NCI-H2196 (cell line): ENCODE measurements around the gene DCDC2C.

Source experiments
- DNase-seq: peaks from one replicate; lab custom pipeline; 2025; ENCODE audit not compliant: unreplicated experiment; lab: John Stamatoyannopoulos, UW

Gene DCDC2C

DNA sequence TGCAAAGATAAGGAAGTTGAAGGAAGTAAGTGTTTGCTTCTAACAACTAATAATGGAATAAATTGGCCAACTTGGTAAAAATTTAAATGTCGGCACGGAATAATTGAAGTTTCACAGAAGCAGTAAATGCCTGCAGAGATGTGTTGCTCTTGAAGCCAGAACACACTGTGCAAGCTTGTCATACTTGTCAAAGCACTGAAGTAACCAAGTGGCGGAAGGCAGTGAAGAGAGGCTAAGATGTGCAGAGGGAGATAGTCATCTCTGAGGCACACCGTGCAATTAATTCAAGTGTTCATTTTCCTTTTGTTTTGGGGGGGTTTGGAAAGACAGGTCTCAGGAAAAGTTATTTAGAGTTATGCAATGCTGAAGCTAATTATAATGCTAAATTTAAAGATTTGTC is 5.2 kb downstream of the DCDC2C start:
- DNase-seq = no peak

DNA sequence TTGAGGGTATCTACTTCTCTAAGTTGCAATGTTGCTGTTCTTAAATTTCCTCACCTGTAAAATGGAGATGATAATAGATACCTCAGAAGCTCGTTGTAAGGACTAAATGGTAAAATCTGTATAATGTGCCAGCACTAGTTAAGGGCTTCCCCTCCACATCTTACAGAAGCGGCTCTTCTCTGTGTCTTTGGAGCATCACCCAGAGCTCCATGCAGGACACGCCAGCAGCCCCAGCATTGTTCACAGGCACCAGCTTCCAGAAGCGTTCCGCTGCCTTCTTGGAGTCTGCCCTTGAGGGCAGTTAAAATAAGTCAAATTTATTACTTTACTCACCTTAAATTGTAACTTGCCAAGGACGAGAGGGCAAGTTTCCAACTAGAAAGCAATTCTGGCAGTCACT is 5.8 kb downstream of the DCDC2C start:
- no peak for DNase-seq

DNA sequence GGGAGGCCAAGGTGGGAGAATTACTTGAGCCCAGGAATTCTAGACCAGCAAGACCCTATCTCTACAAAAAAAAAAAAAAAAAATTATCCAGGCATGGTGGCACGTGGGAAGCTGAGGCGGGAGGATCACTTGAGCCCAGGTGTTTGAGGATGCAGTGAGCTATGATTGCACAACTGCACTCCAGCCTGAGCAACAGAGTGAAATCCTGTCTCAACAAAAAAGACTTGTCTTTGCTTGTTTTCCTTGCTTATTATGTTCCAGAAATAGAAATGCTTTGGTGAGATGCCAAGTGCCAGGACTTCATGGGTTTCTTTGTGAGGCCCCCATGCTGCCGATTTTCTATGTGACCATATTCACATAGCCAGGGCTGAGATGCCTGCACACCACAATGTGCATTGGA is 9.0 kb downstream of the DCDC2C start:
- no peak for DNase-seq

DNA sequence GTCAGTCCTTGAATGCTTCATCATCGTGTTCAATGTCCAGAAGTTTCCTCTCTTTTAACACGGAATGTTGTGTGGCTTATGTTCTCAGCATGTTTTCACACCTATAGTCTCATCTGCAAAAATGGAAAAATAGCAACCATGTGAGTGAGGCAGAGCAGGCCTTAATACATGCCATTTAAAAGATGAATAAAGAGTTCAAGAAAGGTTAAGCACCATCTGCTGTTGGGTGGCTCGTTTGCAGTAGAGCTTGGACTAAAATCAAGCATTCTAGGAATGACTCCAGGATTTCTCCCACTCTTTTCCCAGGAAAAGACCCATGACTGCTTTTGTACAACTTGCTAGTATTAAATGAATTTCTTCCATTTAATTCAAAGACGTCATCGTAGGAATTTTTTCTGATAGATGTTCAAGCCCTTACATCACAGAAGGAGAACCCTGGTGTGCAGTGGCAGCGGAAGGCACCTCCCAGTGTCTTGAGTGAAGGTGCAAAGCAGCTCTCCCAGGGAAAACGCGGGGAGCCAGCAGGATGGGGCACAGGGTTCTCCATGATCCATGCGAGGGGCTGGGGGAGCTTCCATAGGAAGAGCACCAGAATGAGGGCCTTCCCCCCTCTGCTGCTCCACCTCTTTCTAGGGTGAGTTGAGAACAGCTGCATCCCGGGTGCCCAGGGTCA is 9.6 kb downstream of the DCDC2C start:
- no peak for DNase-seq

DNA sequence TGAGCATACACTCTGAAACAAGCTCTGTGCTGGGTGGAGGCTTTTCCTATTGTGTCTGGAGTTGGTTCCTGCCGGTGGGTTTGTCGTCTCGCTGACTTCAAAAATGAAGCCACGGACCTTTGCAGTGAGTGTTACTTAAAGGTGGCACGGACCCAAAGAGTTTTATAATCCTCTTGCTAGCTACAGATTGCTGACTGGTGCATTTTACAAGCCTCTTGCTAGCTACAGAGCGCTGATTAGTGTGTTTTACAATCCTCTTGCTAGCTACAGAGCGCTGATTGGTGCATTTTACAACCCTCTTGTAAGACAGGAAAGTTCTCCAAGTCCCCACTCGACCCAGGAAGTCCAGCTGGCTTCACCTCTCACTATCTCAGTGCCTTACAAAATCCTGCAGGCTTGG is 15.3 kb downstream of the DCDC2C start:
- DNase-seq = no peak

DNA sequence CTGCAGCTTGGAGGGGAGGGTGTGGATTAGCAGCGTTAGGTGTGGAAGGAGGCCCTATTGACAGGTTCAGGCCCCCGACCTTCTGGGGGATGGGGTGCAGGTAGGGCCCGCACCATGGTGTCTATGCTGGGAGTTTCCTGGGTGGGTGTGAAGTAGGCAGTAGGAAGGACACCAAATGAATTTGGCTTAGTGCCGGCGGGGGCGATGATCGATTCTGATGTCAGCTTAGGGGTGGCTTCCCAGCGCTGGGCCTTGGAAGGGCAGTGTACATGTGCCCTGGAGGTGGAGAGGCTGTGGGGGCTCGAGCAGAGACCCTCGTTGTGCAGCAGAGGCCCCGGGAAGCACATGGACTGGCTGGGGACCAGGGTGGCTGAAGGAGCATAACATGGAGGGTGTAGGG is 21.6 kb downstream of the DCDC2C start:
- DNase-seq = no peak

DNA sequence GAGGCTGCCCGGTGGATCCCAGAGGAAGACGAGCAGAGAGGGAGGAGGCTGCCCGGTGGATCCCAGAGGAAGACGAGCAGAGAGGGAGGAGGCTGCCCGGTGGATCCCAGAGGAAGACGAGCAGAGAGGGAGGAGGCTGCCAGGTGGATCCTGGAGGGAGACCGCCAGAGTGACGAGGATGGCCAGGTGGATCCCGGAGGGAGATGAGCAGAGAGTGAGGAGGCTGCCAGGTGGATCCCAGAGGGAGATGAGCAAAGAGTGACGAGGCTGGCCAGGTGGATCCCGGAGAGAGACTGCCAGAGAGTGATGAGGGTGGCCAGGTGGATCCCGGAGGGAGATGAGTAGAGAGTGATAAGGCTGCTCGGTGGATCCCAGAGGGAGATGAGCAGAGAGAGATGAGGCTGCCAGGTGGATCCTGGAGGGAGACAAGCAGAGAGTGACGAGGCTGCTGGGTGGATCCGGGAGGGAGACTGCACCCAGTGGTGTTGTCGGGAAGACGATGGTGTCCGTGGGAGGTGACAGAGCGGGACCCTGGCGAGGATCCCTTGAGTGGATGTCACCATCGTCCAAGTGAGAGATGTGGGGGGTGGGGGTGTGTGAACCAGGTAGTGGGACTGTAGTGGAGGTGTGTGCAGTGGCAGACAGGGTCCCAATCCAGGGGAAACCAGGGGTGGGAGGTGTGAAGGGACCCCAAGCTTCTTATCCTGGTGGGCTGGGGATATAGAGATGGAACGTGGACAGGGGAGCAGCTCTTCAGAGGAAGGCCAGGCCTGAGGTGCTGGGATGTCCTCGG is 22.3 kb downstream of the DCDC2C start:
- DNase-seq = no peak

DNA sequence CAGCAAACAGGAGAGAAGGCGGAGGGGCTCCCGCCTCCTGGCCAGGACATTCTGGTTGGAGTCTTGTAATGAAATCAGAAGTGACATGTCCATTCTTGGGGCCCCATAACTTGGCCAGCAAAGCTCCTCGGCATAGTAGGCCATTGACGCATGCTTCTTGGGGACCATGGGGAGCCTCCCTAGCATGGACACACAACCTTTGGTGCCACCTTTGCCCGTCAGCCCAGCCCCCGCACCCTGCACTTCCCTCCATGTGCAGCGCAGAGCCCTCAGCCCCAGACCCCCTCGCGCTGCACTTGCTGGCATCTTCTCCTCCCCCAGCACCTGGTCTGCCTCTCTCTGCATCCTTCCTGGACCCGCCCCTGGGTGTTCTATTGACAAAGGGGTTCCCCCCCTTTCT is 23.1 kb downstream of the DCDC2C start:
- DNase-seq = no peak

DNA sequence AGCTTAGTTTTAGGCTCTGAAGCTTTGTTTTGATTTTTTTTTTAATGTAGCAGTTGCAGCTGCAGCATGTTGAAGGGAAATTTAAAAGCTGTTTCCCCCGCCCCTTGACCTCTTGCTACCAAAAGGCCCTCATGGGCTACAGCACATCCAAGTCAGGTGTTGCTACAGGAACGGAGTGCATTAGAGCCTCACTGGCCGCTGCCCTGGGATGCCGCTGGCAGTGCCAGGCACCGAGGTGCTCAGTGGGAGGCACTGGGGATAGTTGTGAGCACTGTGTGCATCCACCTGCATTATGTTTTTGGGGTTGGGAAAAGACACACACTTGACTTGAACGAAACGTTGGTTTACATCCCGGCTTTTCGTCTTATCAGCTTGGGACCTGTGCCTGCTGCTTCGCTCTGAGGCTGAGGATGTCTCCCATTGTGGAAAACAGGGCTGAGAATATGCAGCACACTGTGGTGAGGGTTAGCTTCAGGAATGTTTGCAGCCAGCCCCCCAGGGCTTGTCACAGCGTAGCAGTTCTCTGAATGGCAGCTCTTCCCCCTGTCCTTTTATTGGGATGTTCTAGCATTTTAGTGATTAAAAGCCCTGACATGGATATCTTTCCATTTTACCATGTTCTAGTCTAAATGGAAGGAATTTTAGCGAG is 24.1 kb downstream of the DCDC2C start:
- DNase-seq = no peak

DNA sequence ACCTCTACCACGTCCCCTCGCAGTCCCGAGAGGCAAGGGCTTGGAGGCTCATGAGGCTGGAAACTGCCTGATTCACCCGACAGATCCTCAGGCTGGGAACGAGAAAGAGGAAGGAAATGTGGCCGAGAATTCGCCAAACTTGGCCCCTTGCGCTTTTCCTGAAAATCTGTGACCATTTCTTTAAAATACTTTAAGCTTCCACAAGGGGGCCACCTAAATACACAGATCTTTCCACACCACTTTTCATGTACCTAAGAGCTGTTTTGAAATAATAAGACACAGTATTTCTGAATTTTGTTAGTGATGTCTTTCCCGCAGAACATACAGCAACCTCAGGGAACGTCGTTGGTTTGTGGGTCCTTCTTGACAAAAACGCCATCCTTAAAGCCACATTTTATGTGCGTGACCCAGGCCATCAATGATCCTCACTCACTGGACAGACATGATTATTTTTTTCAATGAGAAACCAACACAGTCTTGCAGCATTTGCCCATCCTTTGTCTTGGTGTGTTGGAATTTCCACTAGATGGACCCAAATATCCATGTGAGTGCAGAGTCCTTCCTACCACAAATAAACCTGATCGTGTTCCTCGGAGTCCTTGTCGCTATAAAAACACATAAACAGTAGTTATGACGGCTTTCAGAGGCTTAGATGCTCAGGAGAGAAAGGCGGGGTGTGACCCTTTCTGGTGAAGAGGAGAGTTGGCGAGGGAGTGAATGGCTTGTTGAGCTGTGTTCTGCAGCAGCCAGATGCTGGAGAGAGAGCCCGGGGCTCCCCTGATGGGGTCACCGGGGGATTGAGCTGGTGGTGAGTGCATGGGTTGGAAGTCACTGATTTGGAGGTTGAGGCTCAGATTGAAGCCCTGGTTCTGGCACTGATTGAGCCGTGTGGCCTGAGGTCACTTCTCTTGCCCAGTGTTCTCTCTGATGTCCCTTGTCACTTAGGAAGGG is 25.0 kb downstream of the DCDC2C start:
- DNase-seq = peak; percentile 24

DNA sequence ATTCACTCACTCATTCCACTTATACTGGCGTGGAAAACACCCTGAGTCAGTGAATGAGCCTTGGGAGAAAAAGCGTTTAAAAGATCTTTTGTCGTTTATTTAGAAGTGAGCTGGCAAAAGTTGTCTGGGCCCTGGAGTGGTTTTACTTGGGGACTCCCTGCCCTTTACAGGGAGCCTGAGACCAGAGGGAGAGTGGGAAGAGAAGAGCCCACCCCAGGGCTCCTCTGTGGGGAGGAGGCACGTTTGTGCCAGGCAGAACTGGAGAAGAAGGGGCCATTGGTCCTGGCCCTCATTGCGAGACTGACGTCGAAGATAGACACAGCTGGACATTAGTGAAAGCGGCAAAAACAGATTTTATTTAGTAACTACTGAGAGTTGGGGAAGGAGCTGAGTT is 25.7 kb downstream of the DCDC2C start:
- DNase-seq = no peak

DNA sequence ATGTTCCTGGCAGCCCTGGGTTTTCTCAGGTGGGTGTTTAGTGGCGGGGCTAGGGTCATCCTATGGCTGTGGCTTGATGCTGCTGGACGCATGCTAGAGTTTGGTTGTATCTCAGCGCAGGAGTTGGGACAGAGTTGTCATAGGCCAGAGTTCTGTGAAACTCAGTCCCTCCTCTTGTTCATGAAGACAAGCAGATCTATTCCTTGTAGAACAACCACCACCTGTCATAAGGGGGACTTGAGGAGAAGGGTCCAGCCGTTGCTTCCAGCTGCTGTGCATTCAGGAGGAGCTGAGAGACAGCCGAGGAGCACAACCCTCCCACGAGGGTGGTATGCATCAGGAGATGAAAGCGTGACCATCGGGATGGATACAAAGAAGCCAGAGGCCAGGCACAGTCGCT is 26.4 kb downstream of the DCDC2C start:
- no peak for DNase-seq

DNA sequence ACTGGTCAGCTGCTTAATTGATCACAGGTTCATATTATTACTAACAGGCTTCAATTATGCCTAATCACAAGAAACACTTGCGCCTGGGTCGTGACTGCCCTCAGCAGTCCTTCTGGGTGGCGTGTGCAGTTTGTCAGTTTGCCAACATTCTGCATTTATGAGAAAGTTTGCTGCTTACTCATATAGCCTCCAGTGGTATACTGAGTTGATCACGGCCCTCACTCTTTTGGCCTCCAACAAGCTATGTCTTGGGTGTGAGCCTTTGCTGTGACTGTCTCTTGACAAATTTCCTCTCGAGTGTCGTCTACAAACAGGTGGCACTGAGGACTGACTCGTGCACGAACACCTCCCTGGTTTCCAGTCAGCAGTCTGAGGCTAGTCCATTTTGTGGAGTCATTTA is 27.3 kb downstream of the DCDC2C start:
- no peak for DNase-seq

DNA sequence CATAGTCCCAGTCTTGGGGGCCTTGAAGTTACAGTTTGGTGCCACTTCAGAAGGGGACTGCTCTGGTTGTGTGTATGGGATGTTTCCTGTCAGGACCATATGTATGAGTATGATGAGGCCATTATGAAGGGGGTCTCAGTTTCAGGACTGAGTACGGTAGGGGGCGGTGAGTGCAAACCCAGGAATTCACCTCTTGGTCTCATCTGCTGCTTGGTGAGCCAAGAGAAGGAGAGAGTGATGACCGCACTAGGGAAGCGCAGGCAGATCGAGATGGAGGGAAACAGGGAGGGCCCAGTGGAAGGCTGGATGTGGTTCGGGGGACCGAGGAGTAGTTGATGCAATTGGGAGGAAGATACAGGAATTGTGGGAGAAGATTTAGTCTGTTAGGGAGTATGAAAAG is 28.5 kb downstream of the DCDC2C start:
- no peak for DNase-seq

DNA sequence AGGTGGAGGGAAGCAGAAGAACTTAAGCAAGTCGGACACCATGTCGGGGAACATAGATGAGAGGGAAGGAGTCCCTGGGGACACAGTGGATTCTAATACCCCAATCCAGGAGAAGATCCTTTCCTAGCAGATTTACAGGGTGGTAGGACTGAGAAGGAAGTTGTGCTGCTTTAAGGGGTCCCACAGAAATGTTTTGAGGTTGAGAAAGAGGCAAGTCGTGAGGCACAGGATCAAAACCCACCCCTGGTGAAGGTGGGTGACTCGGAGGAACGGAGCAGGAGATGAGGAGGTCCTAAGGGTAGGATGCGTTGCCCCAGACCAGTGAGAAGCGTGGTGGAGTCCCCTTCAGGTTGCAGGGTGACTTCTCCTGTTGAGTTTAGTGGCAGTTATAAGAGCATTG is 32.7 kb downstream of the DCDC2C start:
- no peak for DNase-seq

DNA sequence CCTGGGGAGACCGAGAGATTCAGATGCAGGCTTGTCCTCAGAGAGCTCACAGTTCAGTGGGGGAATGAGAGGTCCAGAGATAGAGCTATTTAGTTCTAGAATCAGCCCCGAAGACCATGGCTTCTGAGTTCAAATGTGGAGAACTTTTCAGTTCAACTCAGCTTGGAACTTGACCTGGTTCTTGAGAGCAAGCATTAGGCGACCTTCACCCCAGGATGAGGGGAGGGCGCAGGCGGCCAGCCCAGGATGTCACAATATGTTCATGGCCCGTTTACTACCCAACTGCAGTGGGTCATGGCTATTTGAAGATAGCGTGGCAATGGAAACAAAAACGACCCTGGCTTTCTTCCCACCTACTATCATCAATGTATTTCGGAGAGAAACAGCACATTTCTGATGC is 33.8 kb downstream of the DCDC2C start:
- no peak for DNase-seq

DNA sequence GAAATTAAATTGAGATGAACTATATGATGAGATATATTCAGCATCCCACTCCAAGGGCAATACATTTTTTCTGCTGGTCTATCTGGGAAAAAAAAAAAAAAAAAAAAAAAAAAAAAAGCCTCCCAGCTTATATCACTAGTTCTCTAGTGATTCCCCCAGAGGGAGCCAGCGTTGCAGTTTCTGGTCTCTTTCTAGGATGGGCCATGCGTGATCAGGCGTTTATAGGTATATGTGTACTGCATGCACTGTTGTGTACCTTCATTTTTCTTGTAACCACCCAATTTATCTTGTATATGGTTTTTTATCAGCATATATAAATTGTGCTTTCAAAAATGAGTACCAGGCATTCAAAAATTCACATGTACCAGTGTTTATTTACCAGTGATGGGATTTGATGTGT is 35.1 kb downstream of the DCDC2C start:
- DNase-seq = no peak

DNA sequence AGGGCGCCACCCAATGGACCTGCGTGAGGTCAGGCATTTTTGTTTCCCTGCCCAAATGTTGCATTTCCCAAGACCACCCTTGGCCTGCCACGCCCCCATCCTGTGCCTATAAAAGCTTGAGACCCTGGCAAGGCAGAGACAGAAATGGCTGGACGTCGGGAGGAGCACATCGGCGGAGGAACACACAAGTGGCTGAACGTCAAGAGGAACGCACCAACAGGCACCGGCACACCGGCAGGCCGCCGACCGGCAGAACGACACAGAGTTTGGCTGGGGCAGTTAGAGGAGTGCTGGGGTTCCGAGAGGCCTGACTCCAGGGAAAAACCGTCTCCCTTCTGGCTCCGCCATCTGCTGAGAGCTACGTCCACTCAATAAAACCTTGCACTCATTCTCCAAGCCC is 35.9 kb downstream of the DCDC2C start:
- DNase-seq = no peak

DNA sequence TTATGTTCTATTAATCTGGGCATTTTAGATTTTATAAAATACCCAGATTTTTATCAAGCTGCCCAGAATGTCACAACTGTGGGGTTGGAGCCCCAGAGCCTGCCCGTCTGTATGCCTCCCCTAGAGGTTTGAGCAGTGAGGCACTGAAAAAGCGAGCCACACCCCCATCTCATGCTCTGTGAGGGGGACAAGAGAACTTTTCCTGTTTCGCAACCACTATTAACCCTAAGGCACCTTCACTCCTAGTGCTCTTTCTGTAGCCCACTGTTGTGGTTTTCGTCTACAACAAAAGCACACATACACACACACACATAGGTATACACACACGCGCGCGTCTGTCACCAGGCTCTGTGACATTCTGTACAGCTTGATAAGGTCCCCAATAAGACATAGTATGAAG is 38.0 kb downstream of the DCDC2C start:
- no peak for DNase-seq

DNA sequence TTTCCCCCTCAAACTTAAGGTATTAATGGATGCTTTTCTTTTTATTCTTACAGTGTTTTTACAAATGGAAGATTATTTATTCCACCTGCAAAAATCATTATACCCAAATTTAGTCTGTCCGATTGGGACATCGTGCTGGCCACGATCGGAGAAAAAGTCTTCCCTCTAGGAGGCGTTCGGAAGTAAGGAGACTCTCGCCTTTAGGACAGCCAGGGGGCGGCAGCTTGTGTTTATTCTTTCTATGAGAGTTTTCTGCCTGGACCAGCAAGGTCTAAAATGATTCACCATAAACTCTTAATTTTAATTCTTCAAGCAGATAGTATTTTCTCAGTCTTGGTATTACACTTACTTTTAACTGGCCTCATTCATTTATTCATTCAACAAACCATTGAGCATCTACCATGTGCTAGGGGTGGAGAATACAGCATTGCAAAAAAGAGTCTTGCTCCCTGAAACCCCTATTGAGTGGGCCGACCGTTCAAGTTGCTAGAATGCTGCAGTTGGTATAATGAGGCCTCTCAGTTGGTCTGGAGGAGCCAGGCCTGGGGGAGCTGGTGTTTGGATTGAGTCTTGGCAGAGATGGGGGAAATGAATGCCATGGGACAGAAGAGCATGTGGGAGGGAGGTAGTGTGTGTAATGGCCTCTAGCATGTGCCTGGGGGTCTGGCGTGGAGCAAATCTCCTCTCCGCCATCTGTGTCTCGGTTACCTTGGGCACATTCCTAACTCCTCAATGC is 38.7 kb downstream of the DCDC2C start:
- no peak for DNase-seq
